Panc1 (cell line): ENCODE results near the gene PDE3A. TPM values are rescaled to one million over a fixed set of nuclear protein-coding genes. Genes with fewer than 3 reads are reported as not detected.

Source experiments
- ATAC-seq: fragments of 200-7000 bp; cut with Tn5 transposase; 2 replicates; pipeline ENCODE4 v1.9.1; 2020; ENCODE audit warnings: mild to moderate bottlenecking, moderate library complexity
- BruUV-seq: library from RNA; stranded (reverse); fragments of 400-500 nt; replicated peaks from 2 replicates; lab custom pipeline; 2021; lab: Mats Ljungman, UMichigan
- CTCF ChIA-PET: fragments of 300-600 bp; sonication (Branson Sonifier 250); formaldehyde crosslinking; loops from one replicate; lab custom pipeline; 2022; ENCODE audit warnings: antibody characterized with exemption; lab: Charles Lee
- POLR2A ChIA-PET: fragments of 300-600 bp; sonication (Branson Sonifier 250); formaldehyde crosslinking; loops from one replicate; lab custom pipeline; 2022; ENCODE audit warnings: antibody characterized with exemption; lab: Charles Lee
- DNase-seq: peaks from one replicate; pipeline ENCODE4 v3.0.0-alpha.2; 2010; ENCODE audit warnings: low read depth, low spot score
- H3K27ac ChIP-seq: 2 replicates; pipeline ENCODE4 v1.5.1; 2011; ENCODE audit warnings: mild to moderate bottlenecking, low read length, inconsistent platforms
- H3K27me3 ChIP-seq: fragments of 200-500 bp; sonication (Bioruptor generic); 2 replicates; pipeline ENCODE4 v1.6.0; 2014; ENCODE audit warnings: low read length, inconsistent platforms; ENCODE audit not compliant: control insufficient read depth, insufficient read depth
- H3K36me3 ChIP-seq: fragments of 200-500 bp; sonication (Bioruptor generic); 2 replicates; pipeline ENCODE4 v1.5.1; 2014; ENCODE audit warnings: inconsistent platforms, mild to moderate bottlenecking, low read length, moderate library complexity; ENCODE audit not compliant: control insufficient read depth, insufficient read depth
- H3K4me1 ChIP-seq: 2 replicates; pipeline ENCODE4 v1.5.1; 2011; ENCODE audit warnings: inconsistent platforms, mild to moderate bottlenecking, low read length, moderate library complexity; ENCODE audit not compliant: control insufficient read depth, insufficient read depth
- H3K4me3 ChIP-seq, 2 experiments: 2 replicates each; pipeline ENCODE4 v1.5.1; 2011 to 2012; ENCODE audit warnings: low read depth in 2 of 2, low read length in 2 of 2, mild to moderate bottlenecking in 2 of 2, inconsistent platforms in 1 of 2, moderate library complexity in 1 of 2
- H3K9me3 ChIP-seq: fragments of 200-500 bp; sonication (Bioruptor generic); 2 replicates; pipeline ENCODE4 v1.5.1; 2014; ENCODE audit warnings: low read depth, mild to moderate bottlenecking, inconsistent platforms, low read length, moderate library complexity; ENCODE audit not compliant: control insufficient read depth, insufficient read depth
- CTCF ChIP-seq: fragments of 450-650 bp; IDR thresholded peaks from 2 replicates; pipeline ENCODE4 v1.5.1; 2017; ENCODE audit warnings: mild to moderate bottlenecking
- POLR2AphosphoS5 ChIP-seq: IDR thresholded peaks from 2 replicates; pipeline ENCODE4 v1.6.1; 2012; ENCODE audit warnings: mild to moderate bottlenecking, low read depth, low read length, moderate library complexity
- REST ChIP-seq, 2 experiments: IDR thresholded peaks; 2 replicates each; pipeline ENCODE4 v1.6.1; 2011 to 2012; ENCODE audit warnings: low read depth in 2 of 2, control low read depth in 1 of 2, low read length in 1 of 2, mild to moderate bottlenecking in 1 of 2, moderate library complexity in 1 of 2; ENCODE audit not compliant: insufficient read depth in 1 of 2
- SIN3A ChIP-seq: IDR thresholded peaks from 2 replicates; pipeline ENCODE4 v1.6.1; 2012; ENCODE audit warnings: low read depth, mild to moderate bottlenecking, low read length, moderate library complexity, borderline replicate concordance; ENCODE audit not compliant: insufficient read depth
- TCF7L2 ChIP-seq: IDR thresholded peaks from 2 replicates; pipeline ENCODE4 v1.6.1; 2011; ENCODE audit warnings: mild to moderate bottlenecking, low read depth, low read length, inconsistent platforms
- in situ Hi-C: cut with HindIII; loops from 2 replicates; pipeline ENCODE4 v1.10.0; 2016; ENCODE audit warnings: low sequenced_read_pairs, low pct_unique_long_range_greater_than_20kb
- intact Hi-C: fragments of 100-400 bp; cut with micrococcal nuclease; formaldehyde crosslinking; loops from one replicate; pipeline ENCODE4 v1.10.0; 2022; ENCODE audit not compliant: unreplicated experiment
- total RNA-seq: library from RNA; stranded (reverse); gene quantifications from one replicate; pipeline ENCODE4 v1.2.1, GENCODE V29; 2021; ENCODE audit not compliant: unreplicated experiment

PDE3A gene
- total RNA-seq, 1 experiment from 2014 or later = 0.03 TPM

GRCh38 chr12:20501958-20502357 lies 133.6 kb downstream of the PDE3A start:
- no TSS peak for BruUV-seq
- H3K27ac ChIP-seq = no peak overlapping the region
- CTCF ChIA-PET = no interaction called here
- no peaks in the 10 kb centered on the region for H3K9me3 ChIP-seq
- no peaks in the 10 kb centered on the region for H3K4me1 ChIP-seq
- POLR2A ChIA-PET = no interaction called here
- DNase-seq (no peak), ATAC-seq (no peak)
- in situ Hi-C loops = no loop called here
- intact Hi-C loops = no loop called here
- H3K27me3 ChIP-seq = no peaks in the 10 kb centered on the region
- no peaks in the 10 kb centered on the region; the same call in 1 of the 2 replicates for H3K36me3 ChIP-seq
- TF ChIP-seq POLR2AphosphoS5 (no peak), TCF7L2 (no peak), SIN3A (no peak), CTCF (no peak), REST (IDR thresholded peaks at IDR 0.05; ENCODE audit: insufficient read depth in 1 of 2, low read depth in 2 of 2, low read length in 1 of 2) (no peak)
- no peak overlapping the region for H3K4me3 ChIP-seq

- in situ Hi-C loops (no loop called here), intact Hi-C loops (no loop called here)
- Histone ChIP-seq H3K36me3 (no peaks in the 10 kb centered on the region; the same call in 1 of the 2 replicates), H3K27me3 (no peaks in the 10 kb centered on the region), H3K9me3 (no peaks in the 10 kb centered on the region), H3K4me3 (no peak overlapping the region), H3K4me1 (no peaks in the 10 kb centered on the region), H3K27ac (no peak overlapping the region)
- TF ChIP-seq POLR2AphosphoS5 (no peak), REST (IDR thresholded peaks at IDR 0.05; ENCODE audit: insufficient read depth in 1 of 2, low read depth in 2 of 2, low read length in 1 of 2) (no peak), TCF7L2 (no peak), SIN3A (no peak), CTCF (no peak)
- ChIA-PET POLR2A (no interaction called here), CTCF (no interaction called here)
- no peak for DNase-seq
- no TSS peak for BruUV-seq
- no peak for ATAC-seq
These were observed 135.5 kb downstream of the PDE3A start for GRCh38 chr12:20503858-20504257.
